GM19099 (cell line): ENCODE data around the gene GPR135.

Experiments used
- POLR2A ChIP-seq: IDR thresholded peaks from 3 replicates; pipeline ENCODE4 v1.6.1; 2011; ENCODE audit warnings: low read depth; ENCODE audit not compliant: insufficient read length; ENCODE audit errors: extremely low read depth

Gene GPR135

GRCh38 chr14:59482541-59483331 is 17.6 kb upstream of the GPR135 start:
- no peak for TF ChIP-seq POLR2A

GRCh38 chr14:59481871-59482540 is 16.8 kb upstream of the GPR135 start:
- no peak for TF ChIP-seq POLR2A

GRCh38 chr14:59481407-59481806 is 16.2 kb upstream of the GPR135 start:
- no peak for TF ChIP-seq POLR2A

GRCh38 chr14:59480166-59480565 is 15.0 kb upstream of the GPR135 start:
- TF ChIP-seq POLR2A, result no peak

- TF ChIP-seq POLR2A, result no peak
Observed at GRCh38 chr14:59478540-59478939, 13.4 kb upstream of the GPR135 start.

GRCh38 chr14:59475709-59476108 is 10.5 kb upstream of the GPR135 start:
- TF ChIP-seq POLR2A, result no peak

GRCh38 chr14:59474172-59474571 is 9.0 kb upstream of the GPR135 start:
- TF ChIP-seq POLR2A, result no peak

GRCh38 chr14:59464486-59465315 is 479 bp downstream of the GPR135 start:
- no peak for TF ChIP-seq POLR2A

GRCh38 chr14:59463787-59464485 is 1.2 kb downstream of the GPR135 start:
- no peak for TF ChIP-seq POLR2A

GRCh38 chr14:59461891-59462290 is 3.3 kb downstream of the GPR135 start:
- TF ChIP-seq POLR2A, result no peak

- no peak for TF ChIP-seq POLR2A
Observed at GRCh38 chr14:59460378-59460777, 4.8 kb downstream of the GPR135 start.

- no peak for TF ChIP-seq POLR2A
Observed at GRCh38 chr14:59458486-59458885, 6.7 kb downstream of the GPR135 start.

- no peak for TF ChIP-seq POLR2A
Observed at GRCh38 chr14:59455411-59455810, 9.8 kb downstream of the GPR135 start.

- no peak for TF ChIP-seq POLR2A
Observed at GRCh38 chr14:59454139-59454538, 11.0 kb downstream of the GPR135 start.

- TF ChIP-seq POLR2A, result no peak
Observed at GRCh38 chr14:59451849-59452248, 13.3 kb downstream of the GPR135 start.

- TF ChIP-seq POLR2A, result no peak
Observed at GRCh38 chr14:59450716-59451115, 14.5 kb downstream of the GPR135 start.
